ENCODE measurements around the gene EXOC8.

GRCh38 chr1:231334079-231334666, 3.5 kb downstream of the EXOC8 start:
- TF ChIP-seq POLR2A (IDR thresholded peaks at IDR 0.05; ENCODE audit: borderline replicate concordance, extremely low read depth, insufficient read depth, insufficient read length) (no peak), CTCF (IDR thresholded peaks at IDR 0.05 in 2 of 3, conservative IDR thresholded peaks at IDR 0.05 in 1 of 3; ENCODE audit: borderline replicate concordance in 1 of 3, insufficient read depth in 1 of 3, low read depth in 2 of 3, low read length in 2 of 3) (no peak), CEBPB (IDR thresholded peaks at IDR 0.05; ENCODE audit: low read depth) (no peak), REST (IDR thresholded peaks at IDR 0.05; ENCODE audit: low read depth) (no peak), SIN3A (IDR thresholded peaks at IDR 0.05; ENCODE audit: low read depth) (no peak), ELF1 (IDR thresholded peaks at IDR 0.05; ENCODE audit: borderline replicate concordance, low read depth) (no peak), EZH2phosphoT487 (IDR thresholded peaks at IDR 0.05; ENCODE audit: borderline replicate concordance) (no peak), POLR2AphosphoS5 (IDR thresholded peaks at IDR 0.05; ENCODE audit: low read depth, low read length) (no peak), SP1 (IDR thresholded peaks at IDR 0.05; ENCODE audit: low read depth) (no peak), EZH2 (IDR thresholded peaks at IDR 0.05) (no peak), EGR1 (IDR thresholded peaks at IDR 0.05; ENCODE audit: low read depth) (no peak), ZNF274 (IDR thresholded peaks at IDR 0.05; ENCODE audit: low read depth, low read length) (no peak), ATF3 (IDR thresholded peaks at IDR 0.05) (no peak)

All from HCT116 (cell line).